Measurements from ENCODE around the gene ACOX3. TPM values are rescaled to one million over a fixed set of nuclear protein-coding genes. Genes with fewer than 3 reads are reported as not detected.

The ACOX3 gene
- total RNA-seq, 1 donor from 2014 or later: 30.4 TPM

DNA sequence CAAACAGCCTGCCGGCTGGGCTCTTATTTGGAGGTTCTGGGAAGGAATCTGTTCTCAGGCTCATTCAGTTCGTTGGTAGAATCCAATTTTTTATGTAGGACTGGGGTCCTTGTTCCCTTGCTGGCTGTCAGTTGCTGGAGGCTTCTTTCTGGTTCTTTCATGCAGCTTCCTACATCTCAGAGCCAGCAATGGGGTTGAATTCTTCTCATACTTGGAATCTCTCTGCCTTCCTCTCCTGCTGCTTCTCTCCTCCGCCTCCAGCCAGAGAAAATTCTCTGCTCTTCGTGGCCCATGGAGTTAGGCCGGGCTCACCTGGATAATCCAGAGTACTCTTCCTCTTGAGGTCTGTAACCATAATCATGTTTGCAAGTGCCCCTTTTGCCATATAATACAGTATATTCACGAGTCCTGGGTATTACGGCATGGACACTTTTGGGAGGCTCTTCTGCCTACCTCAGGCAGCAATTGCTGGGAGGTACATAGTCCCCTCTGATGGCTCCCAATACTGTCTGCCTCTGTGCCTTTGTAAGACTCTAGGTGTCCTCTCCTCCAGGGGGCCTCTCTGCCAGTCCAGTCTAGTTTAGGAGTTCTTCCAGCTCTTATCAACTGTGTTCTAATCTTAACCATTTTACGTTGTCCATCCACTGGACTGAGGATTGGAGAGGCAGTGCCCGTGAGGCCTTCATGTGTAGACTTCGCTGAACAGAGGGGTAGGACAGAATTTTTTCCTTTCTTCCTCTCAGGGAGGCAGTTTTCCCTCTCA is 2.3 kb upstream of the ACOX3 start:
- H3K36me3 ChIP-seq: peaks cover 31% of the 10 kb centered on the region
- peaks cover 49% of the 10 kb centered on the region for H3K4me1 ChIP-seq
- H3K27me3 ChIP-seq (ENCODE audit: low read depth): no peaks in the 10 kb centered on the region
- TF ChIP-seq, protein P1, sequence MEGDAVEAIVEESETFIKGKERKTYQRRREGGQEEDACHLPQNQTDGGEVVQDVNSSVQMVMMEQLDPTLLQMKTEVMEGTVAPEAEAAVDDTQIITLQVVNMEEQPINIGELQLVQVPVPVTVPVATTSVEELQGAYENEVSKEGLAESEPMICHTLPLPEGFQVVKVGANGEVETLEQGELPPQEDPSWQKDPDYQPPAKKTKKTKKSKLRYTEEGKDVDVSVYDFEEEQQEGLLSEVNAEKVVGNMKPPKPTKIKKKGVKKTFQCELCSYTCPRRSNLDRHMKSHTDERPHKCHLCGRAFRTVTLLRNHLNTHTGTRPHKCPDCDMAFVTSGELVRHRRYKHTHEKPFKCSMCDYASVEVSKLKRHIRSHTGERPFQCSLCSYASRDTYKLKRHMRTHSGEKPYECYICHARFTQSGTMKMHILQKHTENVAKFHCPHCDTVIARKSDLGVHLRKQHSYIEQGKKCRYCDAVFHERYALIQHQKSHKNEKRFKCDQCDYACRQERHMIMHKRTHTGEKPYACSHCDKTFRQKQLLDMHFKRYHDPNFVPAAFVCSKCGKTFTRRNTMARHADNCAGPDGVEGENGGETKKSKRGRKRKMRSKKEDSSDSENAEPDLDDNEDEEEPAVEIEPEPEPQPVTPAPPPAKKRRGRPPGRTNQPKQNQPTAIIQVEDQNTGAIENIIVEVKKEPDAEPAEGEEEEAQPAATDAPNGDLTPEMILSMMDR (IDR thresholded peaks at IDR 0.05): no peak
- no peak overlapping the region for H3K27ac ChIP-seq
- intact Hi-C loops (cut with DNase I): no loop called here
- no peak for ATAC-seq
- no peak for DNase-seq
- no peaks in the 10 kb centered on the region for H3K9me3 ChIP-seq
- H3K4me3 ChIP-seq: peak overlapping the region; percentile 100

DNA sequence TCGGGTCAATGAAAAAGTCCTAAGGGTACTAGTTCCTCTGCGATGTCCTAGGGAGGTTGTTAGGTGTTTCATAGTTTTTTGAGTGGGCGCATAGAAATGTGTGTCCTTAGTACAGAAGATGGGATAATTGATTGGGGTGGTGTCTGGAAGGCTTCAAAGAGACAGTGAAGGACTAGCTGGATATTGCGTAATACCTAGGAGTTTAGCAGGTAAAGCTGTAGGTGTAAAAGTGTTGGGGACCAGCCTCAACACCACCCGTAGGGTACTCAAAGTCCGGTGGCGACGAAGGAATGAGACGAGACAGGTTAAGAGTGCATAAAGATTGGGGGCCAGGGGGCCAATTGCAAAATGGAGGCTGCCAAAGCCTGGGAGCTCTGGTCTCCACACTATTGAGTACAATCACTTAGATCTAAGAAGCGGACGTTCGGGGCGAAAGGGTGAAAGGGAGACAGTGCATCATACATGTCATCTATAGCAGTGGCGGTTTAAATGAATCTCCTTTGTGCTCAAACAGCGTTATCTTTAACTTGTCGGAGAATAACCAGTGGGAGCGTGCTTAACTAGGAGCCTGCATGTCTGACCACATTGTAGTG is 1.1 kb upstream of the ACOX3 start:
- H3K36me3 ChIP-seq: peaks cover 20% of the 10 kb centered on the region
- DNase-seq (no peak), ATAC-seq (no peak)
- peak overlapping the region; percentile 98 for H3K27ac ChIP-seq
- TF ChIP-seq, protein P1 (IDR thresholded peaks at IDR 0.05): no peak
- no peaks in the 10 kb centered on the region for H3K27me3 ChIP-seq (ENCODE audit: low read depth)
- intact Hi-C loops (cut with DNase I): no loop called here
- H3K9me3 ChIP-seq: no peaks in the 10 kb centered on the region
- H3K4me3 ChIP-seq: peak overlapping the region; percentile 100
- H3K4me1 ChIP-seq: peaks cover 61% of the 10 kb centered on the region

DNA sequence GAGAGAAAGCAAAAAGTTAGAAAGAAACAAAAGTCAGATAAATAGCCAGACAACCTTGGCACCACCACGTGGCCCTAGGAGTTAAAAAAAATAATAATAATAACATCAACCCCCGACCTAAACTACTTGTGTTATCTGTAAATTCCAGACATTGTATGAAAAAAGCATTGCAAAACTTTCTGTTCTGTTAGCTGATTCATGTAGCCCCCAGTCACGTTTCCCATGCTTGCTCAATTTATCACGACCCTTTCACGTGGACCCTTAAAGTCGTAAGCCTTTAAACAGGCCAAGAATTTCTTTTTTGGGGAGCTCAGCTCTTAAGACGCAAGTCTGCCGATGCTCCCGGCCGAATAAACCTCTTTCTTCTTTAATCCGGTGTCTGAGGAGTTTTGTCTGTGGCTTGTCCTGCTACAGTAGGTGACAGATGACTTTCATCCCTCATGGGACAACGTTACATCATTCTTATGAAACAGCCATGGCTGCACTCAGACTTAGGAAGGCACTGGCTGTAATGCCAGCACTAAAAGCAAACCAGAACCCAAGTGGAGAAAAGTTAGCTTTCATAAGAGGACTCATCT is 520 bp downstream of the ACOX3 start:
- DNase-seq (no peak), ATAC-seq (peak; percentile 54 to 58)
- H3K27me3 ChIP-seq (ENCODE audit: low read depth): no peaks in the 10 kb centered on the region
- H3K4me1 ChIP-seq: peaks cover 74% of the 10 kb centered on the region
- TF ChIP-seq, protein P1 (IDR thresholded peaks at IDR 0.05): no peak
- intact Hi-C loops (cut with DNase I): no loop called here
- H3K27ac ChIP-seq: peak overlapping the region; percentile 98
- H3K9me3 ChIP-seq: no peaks in the 10 kb centered on the region
- peaks cover 4% of the 10 kb centered on the region for H3K36me3 ChIP-seq
- H3K4me3 ChIP-seq: peak overlapping the region; percentile 100

DNA sequence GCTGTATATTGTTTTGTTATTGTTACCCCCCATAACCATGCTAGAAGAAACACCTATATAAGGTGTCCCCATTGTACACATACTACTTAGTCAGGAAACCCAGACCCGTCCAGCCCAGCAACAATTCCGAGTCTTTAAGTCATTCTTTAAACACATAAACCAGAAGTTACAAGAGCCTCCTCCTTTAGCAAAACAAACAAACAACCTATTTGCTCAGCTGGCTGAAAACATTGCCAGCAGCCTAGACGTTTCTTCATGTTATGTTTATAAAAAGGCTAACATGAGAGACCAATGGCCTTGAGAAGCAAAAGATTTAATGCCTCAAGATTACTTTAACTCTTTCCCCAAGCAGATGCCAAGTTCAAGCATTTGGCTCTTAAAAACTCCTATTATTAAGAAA is 1.4 kb downstream of the ACOX3 start:
- no peak for DNase-seq
- intact Hi-C loops (cut with DNase I): no loop called here
- ATAC-seq: peak in 1 of 2 donors; percentile 11
- Histone ChIP-seq H3K27ac (peak overlapping the region; percentile 98), H3K9me3 (no peaks in the 10 kb centered on the region), H3K36me3 (no peaks in the 10 kb centered on the region), H3K4me3 (peak overlapping the region; percentile 100), H3K27me3 (ENCODE audit: low read depth) (no peaks in the 10 kb centered on the region), H3K4me1 (peaks cover 82% of the 10 kb centered on the region)
- TF ChIP-seq, protein P1 (IDR thresholded peaks at IDR 0.05): no peak

DNA sequence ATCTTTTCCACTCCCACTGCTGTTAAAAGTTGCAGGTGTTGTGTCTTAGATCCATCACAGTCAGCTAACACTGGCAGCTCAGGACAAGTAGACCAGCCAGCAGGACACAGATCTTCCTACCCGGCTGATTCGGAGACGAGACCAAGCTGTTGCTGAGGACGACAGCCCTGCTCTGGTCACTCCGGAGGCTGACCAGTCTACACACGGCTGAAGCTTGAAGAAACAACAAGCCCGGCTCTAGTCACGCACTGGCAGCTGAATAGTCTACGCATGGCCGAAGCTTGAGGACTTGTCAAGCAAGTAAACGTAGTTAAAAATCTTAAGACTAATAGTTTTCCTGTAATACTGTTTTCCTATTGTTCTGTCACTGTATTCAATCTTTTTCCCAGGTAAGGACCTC is 1.8 kb downstream of the ACOX3 start:
- ATAC-seq: no peak
- H3K4me3 ChIP-seq: peak overlapping the region; percentile 100
- H3K36me3 ChIP-seq: no peaks in the 10 kb centered on the region
- peaks cover 85% of the 10 kb centered on the region for H3K4me1 ChIP-seq
- intact Hi-C loops (cut with DNase I): no loop called here
- H3K27ac ChIP-seq: peak overlapping the region; percentile 98
- TF ChIP-seq, protein P1 (IDR thresholded peaks at IDR 0.05): no peak
- H3K9me3 ChIP-seq: no peaks in the 10 kb centered on the region
- no peak for DNase-seq
- H3K27me3 ChIP-seq (ENCODE audit: low read depth): no peaks in the 10 kb centered on the region
